Ishikawa (cell line): ENCODE results near the gene ZNF451.

Source experiments
- CEBPB ChIP-seq: IDR thresholded peaks from 2 replicates; pipeline ENCODE4 v1.6.1; 2012
- CREB1 ChIP-seq: IDR thresholded peaks from 2 replicates; pipeline ENCODE4 v1.6.1; 2012; ENCODE audit warnings: low read depth
- EGR1 ChIP-seq: IDR thresholded peaks from 2 replicates; pipeline ENCODE4 v1.6.1; 2012
- EP300 ChIP-seq: IDR thresholded peaks from 2 replicates; pipeline ENCODE4 v1.6.1; 2012; ENCODE audit warnings: borderline replicate concordance
- FOXM1 ChIP-seq: IDR thresholded peaks from 2 replicates; pipeline ENCODE4 v1.6.1; 2012; ENCODE audit warnings: low read depth, borderline replicate concordance
- NFIC ChIP-seq: IDR thresholded peaks from 2 replicates; pipeline ENCODE4 v1.6.1; 2012
- RAD21 ChIP-seq: IDR thresholded peaks from 2 replicates; pipeline ENCODE4 v1.6.1; 2012; ENCODE audit warnings: low read depth
- TAF1 ChIP-seq: IDR thresholded peaks from 2 replicates; pipeline ENCODE4 v1.6.1; 2012; ENCODE audit warnings: low read depth, mild to moderate bottlenecking
- TCF12 ChIP-seq: IDR thresholded peaks from 2 replicates; pipeline ENCODE4 v1.6.1; 2012; ENCODE audit warnings: low read depth
- TEAD4 ChIP-seq: IDR thresholded peaks from 2 replicates; pipeline ENCODE4 v1.6.1; 2012
- YY1 ChIP-seq: IDR thresholded peaks from 2 replicates; pipeline ENCODE4 v1.6.1; 2012; ENCODE audit warnings: low read depth
- ZBTB7A ChIP-seq: IDR thresholded peaks from 2 replicates; pipeline ENCODE4 v1.6.1; 2012; ENCODE audit warnings: low read depth
- TF ChIP-seq, protein P1 (sequence below): IDR thresholded peaks from 2 replicates; pipeline ENCODE4 v1.6.1; 2012
- TF ChIP-seq, protein P2 (sequence below): IDR thresholded peaks from 2 replicates; pipeline ENCODE4 v1.6.1; 2012; ENCODE audit warnings: low read depth, mild to moderate bottlenecking
- TF ChIP-seq, protein P3 (sequence below): IDR thresholded peaks from 2 replicates; pipeline ENCODE4 v1.6.1; 2012

ZNF451 gene

DNA sequence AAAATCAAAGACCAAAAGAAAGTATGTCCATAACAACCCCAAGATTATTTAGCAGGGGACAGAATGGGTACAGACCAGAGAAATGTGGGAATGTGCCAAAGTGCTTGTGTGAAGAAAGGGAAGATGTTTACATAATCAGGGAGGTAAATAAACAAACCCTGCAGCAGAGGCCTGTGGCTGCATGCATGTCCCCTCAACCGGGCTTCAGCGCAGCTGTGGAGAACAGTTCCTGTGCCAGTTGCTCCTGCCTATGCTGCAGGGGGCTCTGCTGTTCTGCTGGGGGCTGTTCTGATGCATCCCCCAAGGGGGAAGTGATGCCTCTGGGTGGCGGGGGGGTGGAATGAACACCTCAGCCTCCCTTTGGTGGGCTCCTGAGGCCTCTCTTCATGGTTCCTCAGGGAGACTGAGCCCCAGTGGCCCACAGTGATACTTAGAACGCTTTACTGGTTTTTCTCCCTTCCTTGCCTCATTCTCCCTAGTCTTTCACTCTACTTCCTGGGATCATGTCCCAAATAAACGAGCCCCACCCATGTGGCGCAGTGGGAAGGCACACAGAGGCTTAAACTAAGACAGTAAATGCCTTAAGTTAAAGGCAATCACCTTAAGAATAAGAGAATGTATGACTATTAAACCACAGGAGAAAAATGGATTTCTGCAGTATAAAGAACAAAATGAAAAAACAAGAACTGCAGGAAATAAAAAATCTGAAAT lies 109.1 kb downstream of the ZNF451 start:
- TF ChIP-seq FOXM1 (no peak), RAD21 (no peak), YY1 (no peak), CREB1 (no peak), TAF1 (no peak), EGR1 (no peak)
- TF ChIP-seq, protein P1, sequence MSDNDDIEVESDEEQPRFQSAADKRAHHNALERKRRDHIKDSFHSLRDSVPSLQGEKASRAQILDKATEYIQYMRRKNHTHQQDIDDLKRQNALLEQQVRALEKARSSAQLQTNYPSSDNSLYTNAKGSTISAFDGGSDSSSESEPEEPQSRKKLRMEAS = no peak

DNA sequence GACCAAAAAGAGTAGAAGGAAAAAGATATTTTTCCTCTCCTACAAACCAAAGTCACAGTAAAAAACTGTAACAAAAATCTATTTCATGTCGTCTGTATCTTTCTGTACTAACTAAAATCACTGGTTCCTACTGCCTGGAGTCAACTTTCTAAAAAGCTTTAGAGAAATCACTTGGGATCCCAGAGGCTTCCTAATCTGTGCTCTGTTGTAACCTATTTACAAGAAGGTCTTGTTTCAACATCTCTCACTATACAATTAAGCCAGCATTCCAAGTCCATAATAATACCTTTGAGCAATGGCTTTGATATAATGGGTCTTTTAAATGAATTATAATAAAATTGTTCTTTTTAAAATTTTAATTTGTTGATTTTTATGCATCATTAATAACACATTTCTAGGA lies 111.7 kb downstream of the ZNF451 start:
- TF ChIP-seq RAD21 (no peak), TAF1 (no peak), CREB1 (no peak), TEAD4 (no peak), NFIC (no peak), EGR1 (no peak), EP300 (no peak), YY1 (no peak), TCF12 (no peak), ZBTB7A (no peak), CEBPB (no peak), FOXM1 (no peak)
- TF ChIP-seq, protein P2, sequence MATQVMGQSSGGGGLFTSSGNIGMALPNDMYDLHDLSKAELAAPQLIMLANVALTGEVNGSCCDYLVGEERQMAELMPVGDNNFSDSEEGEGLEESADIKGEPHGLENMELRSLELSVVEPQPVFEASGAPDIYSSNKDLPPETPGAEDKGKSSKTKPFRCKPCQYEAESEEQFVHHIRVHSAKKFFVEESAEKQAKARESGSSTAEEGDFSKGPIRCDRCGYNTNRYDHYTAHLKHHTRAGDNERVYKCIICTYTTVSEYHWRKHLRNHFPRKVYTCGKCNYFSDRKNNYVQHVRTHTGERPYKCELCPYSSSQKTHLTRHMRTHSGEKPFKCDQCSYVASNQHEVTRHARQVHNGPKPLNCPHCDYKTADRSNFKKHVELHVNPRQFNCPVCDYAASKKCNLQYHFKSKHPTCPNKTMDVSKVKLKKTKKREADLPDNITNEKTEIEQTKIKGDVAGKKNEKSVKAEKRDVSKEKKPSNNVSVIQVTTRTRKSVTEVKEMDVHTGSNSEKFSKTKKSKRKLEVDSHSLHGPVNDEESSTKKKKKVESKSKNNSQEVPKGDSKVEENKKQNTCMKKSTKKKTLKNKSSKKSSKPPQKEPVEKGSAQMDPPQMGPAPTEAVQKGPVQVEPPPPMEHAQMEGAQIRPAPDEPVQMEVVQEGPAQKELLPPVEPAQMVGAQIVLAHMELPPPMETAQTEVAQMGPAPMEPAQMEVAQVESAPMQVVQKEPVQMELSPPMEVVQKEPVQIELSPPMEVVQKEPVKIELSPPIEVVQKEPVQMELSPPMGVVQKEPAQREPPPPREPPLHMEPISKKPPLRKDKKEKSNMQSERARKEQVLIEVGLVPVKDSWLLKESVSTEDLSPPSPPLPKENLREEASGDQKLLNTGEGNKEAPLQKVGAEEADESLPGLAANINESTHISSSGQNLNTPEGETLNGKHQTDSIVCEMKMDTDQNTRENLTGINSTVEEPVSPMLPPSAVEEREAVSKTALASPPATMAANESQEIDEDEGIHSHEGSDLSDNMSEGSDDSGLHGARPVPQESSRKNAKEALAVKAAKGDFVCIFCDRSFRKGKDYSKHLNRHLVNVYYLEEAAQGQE = no peak
- TF ChIP-seq, protein P1 = no peak
- TF ChIP-seq, protein P3, sequence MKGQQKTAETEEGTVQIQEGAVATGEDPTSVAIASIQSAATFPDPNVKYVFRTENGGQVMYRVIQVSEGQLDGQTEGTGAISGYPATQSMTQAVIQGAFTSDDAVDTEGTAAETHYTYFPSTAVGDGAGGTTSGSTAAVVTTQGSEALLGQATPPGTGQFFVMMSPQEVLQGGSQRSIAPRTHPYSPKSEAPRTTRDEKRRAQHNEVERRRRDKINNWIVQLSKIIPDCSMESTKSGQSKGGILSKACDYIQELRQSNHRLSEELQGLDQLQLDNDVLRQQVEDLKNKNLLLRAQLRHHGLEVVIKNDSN = no peak

DNA sequence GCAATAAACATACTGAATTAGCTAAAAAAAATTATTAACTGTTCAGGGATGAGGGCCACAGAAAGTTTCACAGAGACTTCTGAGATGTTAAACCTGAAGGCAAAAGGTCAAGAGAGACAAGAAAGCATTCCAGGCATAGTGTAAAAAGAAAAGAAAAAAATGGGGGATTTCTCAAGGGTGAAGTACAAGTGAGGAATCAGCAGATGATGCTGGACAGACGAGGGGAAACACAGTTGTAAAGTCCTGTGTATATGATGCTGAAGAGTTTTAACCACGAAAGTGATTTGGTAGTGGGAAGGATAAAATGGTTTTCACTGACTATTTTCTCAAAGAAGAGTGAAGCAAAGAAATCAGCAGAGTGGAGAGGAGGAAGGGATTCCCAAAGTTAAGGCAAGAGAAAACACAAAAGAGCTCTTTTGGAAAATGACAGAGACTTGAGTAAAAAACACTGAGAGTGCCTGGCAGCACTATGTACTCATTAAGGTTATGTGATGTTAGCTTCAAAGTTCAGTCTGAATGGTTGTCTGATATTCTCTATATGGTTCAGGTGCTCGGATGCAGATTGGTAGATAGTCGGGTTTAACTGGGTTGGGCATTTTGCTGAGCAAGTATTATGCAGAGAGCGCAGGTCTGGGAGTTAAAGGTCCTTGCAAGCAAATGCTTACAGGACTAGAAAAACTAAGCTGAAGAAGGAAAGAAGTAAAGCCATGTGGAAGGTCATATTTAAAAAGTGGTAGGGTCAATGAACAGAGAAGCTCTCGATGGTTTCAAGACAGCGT lies 115.8 kb downstream of the ZNF451 start:
- TF ChIP-seq YY1 (no peak), TEAD4 (no peak), ZBTB7A (no peak), CEBPB (no peak), EGR1 (no peak), RAD21 (no peak), EP300 (no peak), NFIC (no peak), FOXM1 (no peak), TCF12 (no peak), CREB1 (no peak), TAF1 (no peak)
- TF ChIP-seq, protein P1 = no peak
- TF ChIP-seq, protein P2 = no peak
- TF ChIP-seq, protein P3 = no peak

DNA sequence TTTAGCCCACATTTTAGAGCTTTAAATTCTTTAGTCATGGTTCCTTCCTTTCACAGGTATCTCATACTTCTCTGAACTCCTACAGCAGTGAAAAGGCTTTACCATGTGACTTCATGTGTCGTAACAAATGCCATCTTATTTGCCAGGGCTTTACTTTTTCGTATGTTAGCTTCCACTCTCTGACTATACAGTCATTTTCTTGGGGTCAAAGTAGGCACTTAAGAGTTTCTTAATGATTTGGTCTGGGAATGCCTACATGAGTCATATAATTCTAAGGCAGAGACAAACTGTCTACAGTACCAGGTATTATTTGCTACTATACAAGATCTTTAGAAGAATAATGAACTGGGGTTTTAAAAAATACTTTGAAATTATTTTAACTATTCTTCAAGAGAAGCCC lies 117.2 kb downstream of the ZNF451 start:
- TF ChIP-seq EP300 = no peak
- TF ChIP-seq, protein P3 = no peak
- no peak for TF ChIP-seq RAD21
- TF ChIP-seq, protein P1 = no peak
- TF ChIP-seq TEAD4 = no peak
- TF ChIP-seq TCF12 = no peak
- TF ChIP-seq CEBPB = no peak
- TF ChIP-seq ZBTB7A = no peak
- TF ChIP-seq, protein P2 = no peak
- TF ChIP-seq YY1 = no peak
- TF ChIP-seq CREB1 = no peak
